ENCODE results near the gene KLK14.

Gene KLK14

GRCh38 chr19:51086153-51086850, 3.6 kb upstream of the KLK14 start:
- DNase-seq (ENCODE audit: low spot score) = no peak

DNA sequence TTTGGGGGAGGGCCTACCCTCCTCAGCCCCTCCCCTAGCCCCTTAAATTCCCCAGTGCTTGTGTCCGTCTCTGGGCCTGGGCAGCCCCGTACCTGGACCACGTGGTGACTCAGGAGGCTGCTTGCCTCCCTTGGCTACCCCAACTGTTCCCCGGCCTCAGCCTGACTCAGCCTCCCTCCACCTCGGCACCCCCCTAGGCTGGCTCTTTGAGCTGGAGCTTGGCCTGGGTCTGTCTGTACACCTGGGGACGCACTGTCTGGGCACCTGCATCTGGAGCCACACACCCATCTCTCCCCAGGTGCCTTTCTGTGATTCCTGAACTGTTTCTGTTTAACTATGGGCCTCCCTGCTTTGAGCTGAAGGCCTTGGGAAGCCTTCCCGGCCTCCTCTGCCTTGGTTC, 1.8 kb upstream of the KLK14 start:
- DNase-seq (ENCODE audit: low spot score) = no peak

- no peak for DNase-seq (ENCODE audit: low spot score)
Observed at GRCh38 chr19:51083783-51084182, 1.1 kb upstream of the KLK14 start.

- no peak for DNase-seq (ENCODE audit: low spot score)
Observed at GRCh38 chr19:51083181-51083580, 494 bp upstream of the KLK14 start.

DNA sequence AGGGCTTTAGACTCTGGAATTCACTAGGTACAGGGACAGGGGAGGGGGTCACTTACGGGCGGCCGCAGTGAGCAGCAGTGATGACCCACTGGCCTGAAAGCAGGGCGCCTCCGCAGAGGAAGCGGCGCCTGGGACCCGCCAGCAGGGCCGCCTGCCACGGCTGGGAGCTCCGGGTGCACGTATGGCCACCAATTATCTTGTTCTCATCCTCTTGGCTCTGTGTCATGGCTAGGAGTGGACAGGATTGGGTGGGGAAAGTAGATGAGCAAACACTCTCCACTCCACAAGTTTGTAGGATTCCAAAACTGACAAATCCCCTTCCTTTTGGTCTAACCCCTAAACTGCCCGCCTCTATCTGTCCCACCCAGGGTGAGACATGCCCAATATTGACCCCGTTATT, 1.2 kb downstream of the KLK14 start:
- no peak for DNase-seq (ENCODE audit: low spot score)

DNA sequence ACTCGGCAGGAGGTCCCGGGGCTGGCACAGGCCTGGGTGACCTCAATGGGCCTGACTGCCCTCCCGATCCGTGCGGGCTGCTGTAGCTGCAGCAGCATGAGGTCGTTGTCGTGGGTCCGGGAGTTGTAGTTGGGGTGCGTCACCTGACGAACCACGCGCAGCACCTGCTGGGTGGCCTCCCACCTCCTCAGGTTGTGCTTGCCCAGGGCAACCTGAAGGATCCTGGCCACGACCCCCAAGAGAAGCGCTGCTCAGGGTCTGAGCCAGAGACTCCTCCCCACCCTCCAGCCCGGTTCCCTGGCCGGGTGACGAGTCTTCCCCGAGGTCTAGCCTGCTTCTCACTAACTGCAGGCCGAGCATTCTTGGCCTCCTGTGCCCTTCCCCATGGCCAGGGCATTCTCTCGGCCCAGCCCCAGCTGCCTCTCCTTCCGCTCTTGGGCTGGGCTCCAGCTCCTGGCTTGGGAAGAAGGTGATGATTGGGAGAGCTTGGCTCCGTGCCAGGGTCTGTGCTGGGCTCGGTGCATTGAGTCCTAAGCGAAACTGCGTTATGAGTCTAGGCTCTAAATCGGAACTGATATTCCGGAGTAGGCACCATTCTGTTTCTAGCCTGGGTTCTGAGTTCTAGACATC, 3.1 kb downstream of the KLK14 start:
- DNase-seq (ENCODE audit: low spot score) = no peak

- DNase-seq (ENCODE audit: low spot score) = no peak
Observed at GRCh38 chr19:51078731-51079130, 4.0 kb downstream of the KLK14 start.

GRCh38 chr19:51078104-51078503, 4.6 kb downstream of the KLK14 start:
- DNase-seq (ENCODE audit: low spot score) = no peak

DNA sequence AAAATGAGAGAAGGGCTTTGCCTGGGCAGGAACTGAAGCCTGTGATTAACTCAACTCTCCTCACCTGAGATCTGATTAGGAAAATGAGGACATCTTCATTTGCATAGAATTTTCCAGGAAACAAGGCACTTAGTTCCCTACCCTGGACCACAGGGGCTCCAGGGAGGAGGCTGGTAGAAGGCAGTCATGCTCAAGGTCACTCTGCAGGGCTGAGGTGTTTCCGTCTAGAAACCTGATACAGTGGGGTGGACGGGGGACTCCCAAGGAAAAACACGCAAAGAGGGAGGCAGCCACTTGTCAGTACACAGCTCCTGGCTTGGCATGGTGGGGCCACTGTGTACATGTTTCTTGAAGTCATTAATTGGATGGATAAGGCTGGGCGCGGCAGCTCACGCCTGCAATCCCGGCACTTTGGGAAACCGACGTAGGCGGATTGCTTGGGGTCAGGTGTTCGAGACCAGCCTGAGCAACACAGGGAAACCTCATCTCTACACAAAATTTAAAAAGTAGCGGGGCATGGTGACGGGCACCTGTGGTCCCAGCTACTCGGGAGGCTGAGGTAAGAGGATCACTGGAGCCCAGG, 6.0 kb downstream of the KLK14 start:
- no peak for DNase-seq (ENCODE audit: low spot score)

DNA sequence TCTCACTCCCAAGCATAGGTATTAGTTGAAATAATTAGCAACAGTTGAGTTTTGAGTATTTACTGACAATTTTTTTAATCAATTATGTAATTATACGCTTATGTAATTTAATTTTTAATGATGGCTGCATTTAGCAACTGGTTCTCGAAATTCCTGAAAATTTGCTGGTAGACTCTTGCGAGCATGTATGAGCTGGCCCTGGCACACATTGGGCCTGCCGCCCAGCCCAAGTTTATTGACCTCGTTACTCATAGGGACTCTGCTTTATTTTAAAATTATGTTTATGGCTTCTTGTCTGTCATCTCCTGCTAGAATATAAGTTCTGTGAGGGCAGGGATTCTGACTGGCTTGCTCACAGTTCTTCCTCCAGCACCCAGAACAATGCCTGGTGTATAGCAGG, 6.7 kb downstream of the KLK14 start:
- DNase-seq (ENCODE audit: low spot score) = no peak

DNA sequence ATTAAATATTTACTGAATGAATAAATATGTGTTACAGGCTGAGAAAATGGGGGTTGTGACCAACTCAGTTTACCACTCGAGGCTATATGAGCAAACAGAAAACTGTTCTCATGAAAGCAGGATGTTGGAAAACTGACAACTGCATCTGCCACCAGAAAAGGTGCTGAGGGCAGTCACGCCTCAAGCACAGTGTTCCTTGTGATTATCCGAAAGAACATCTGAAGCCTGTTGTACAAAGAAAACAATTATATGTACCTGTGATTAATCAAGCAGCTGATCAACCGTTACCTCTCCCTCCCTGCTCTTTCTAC, 11.6 kb downstream of the KLK14 start:
- no peak for DNase-seq (ENCODE audit: low spot score)

GRCh38 chr19:51070334-51071094, 12.2 kb downstream of the KLK14 start:
- DNase-seq (ENCODE audit: low spot score) = no peak

DNA sequence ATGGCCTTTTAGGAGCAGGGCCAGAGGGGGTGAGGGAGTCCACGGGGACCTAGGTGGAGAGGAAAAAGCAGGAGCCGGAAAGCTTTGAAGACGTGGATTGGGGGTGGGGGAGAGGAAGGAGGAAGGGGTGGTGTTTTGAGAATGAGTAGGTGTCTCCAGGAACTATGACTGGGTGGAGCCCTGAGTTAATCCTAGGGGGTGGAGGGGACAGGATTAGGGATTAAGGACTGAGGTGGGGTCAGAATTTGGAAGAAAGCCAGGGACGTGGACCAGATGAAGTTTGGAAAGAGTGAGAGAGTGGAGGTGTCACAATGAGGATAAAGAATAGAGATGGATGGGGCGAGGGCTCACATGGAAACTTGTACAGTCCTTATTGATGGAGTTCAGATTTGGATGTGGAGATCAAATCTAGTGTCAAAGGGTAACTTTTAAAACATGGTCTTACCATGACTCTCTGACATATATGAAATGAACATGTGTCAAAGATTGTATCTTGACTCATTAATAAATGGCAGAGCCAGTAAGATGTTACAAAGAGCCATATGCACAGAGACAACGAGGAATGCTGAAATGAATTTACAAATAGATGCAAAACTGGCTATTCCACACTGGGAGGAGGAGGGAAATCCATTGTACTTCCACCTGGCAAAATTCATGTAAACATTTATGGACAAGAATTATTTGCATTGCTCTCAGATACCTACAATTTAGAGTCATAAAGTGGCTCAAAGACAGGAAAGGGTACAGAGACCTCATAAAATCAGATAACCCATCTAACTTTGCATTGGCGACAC, 16.1 kb downstream of the KLK14 start:
- no peak for DNase-seq (ENCODE audit: low spot score)

DNA sequence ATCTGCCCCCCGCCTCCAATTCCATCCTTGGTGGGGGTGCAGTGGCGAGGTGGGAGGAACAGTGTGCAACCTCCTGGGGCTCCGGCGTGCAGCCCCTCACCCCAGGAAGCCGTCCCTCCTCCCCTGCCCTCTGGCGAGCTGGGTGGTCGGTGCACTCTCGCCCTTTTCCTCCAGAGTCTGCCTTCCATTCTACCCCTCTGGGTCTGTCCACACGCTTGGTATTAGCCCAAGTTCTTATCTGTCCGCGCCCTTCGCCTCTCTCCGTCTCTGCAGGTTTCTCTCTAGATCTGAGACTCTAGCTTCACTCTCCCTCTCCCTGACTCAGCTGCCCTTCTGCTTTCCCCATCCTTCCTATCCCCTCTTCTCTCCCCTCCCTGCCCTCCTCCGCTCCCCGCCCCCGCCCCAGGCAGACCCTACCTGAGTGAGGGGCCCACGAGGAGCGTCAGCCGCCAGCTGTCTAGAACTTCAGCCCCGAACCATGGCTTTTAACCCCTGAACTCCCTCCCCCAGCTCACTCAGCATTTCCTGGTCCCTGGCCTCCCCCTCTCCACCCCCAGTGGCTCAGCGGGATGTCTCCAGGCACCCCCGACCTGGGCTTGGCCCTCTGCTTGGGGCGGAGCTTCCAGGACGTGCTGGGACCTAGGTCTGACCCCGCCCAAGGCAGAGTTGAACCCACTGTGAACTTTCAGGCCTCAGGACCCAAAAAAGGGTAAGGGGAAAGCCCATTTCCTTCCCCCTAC, 17.3 kb downstream of the KLK14 start:
- DNase-seq (ENCODE audit: low spot score) = no peak

DNA sequence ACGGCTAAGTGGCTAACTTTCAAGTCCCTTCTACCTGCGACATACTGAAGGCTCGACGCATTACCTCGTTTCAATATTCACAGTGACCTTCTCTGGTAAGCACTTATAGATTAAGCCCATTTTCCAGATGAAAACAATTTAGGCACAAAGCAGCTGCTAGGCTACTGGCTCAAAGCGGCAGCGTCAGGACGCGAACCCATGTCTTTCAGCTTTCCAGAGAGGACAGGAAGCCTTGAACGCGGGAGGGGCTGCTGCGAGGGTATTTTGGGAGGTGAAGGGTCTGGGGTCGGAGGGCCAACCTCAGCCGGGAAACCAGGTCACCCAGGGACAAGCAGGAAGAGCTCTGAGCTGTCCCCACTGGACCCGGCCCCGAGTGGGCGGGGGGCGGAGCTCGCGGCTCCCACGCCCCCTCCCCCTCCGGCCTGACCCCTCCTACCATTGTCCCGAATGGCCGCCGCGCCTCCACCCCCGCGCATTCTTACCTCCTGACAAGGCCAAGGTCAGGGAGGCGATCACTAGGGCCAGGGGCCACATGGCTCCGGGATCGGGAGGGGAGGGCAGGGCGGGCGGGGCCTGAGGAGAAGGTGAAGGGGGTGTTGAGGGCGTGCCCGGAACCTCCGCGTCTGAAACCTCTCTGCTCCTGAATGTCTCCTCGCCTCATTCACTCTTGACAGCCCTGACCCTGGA, 18.0 kb downstream of the KLK14 start, which contains the start of gene KLK13:
TSS of gene KLK13 (minus strand) at position 559 of the 687 bp plus-strand sequence. CDS start at position 534, 25 bp downstream.
- peak; percentile 42 for DNase-seq (ENCODE audit: low spot score)

DNA sequence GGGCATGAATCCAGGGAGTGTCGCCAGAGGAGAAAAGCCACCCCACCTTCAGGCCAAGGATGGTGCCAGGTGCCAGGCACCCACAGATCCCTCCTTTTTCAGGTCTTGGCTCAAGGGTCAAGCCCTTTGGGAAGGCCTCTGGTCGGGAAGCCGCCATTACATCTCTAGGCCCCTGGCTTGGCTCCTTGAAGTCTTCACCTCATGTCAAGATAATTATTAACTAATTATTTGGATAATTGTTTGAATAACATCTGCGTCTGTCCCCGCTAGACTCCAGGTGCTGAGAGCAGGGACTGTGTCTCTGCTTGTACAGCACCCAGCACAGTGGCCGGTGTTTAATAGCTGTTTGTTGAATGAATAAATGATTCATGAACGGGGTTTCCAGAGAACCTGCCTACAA, 19.0 kb downstream of the KLK14 start:
- DNase-seq (ENCODE audit: low spot score) = no peak

DNA sequence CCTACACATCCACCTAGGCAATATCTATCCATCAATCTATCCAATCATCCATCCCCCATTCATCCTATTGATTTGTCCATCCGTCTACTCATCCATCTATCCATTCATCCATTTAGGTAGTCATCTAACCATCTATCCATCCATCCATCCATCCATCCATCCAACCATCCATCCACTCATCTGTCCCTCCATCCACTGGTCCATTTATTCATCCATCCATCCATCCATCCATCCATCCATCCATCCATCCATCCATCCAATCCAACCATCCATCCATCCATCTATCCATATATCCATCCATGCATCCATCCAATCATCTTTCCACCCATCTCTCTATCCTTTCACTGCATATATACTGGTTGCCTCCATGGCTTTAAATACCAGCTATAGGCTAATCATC, 21.7 kb downstream of the KLK14 start:
- DNase-seq (ENCODE audit: low spot score) = no peak

GRCh38 chr19:51060336-51060735, 22.4 kb downstream of the KLK14 start:
- DNase-seq (ENCODE audit: low spot score) = no peak

GRCh38 chr19:51059715-51060114, 23.0 kb downstream of the KLK14 start:
- no peak for DNase-seq (ENCODE audit: low spot score)

GRCh38 chr19:51055866-51056265, 26.8 kb downstream of the KLK14 start:
- DNase-seq (ENCODE audit: low spot score) = no peak

DNA sequence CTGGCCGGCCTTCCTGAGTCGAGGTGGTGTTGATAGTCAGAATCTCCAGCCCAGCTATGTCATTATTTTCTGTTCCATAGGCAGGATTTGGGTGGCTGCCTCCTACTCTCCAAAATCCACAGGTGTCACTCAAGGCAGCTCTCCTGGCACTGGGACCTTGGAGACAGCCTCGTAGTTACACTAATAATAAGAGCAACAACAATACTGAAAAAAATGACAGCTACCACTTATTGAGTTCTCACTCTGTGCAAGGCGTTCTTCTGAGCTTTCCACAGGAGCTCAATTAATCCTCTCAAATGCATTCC, 35.7 kb downstream of the KLK14 start:
- DNase-seq (ENCODE audit: low spot score) = no peak
